Prostate gland (tissue), 2 donors: ENCODE data around the gene ANKRD13C. TPM values are rescaled to one million over a fixed set of nuclear protein-coding genes. Genes with fewer than 3 reads are reported as not detected.
"Not testable (repeated sequence)": the region's sequence is repeated elsewhere in the genome, so short reads cannot be mapped to it uniquely, and the experiment has no call there.

Experiments used
- DNase-seq: peaks from one replicate; pipeline ENCODE4 v3.0.0-alpha.2; 2019; ENCODE audit warnings: low spot score
- H3K27ac ChIP-seq, 2 donors: fragments of 200-600 bp; sonication (generic); 2 replicates each; pipeline ENCODE4 v1.5.1; 2017 to 2019
- H3K27me3 ChIP-seq: fragments of 200-600 bp; sonication (generic); replicated peaks from 2 replicates; pipeline ENCODE4 v1.5.1; 2019; ENCODE audit not compliant: insufficient read depth
- H3K36me3 ChIP-seq, 2 donors: fragments of 200-600 bp; sonication (generic); 1 replicate in 1 of 2; 2 replicates in 1 of 2; pipeline versions ENCODE4 v1.5.1 to v1.8.1; 2017 to 2019
- H3K4me1 ChIP-seq: fragments of 200-600 bp; sonication (generic); replicated peaks from 2 replicates; pipeline ENCODE4 v1.5.1; 2019
- H3K4me3 ChIP-seq, 2 donors: fragments of 200-600 bp; sonication (generic); 2 replicates each; pipeline ENCODE4 v1.5.1; 2017 to 2019
- H3K9me3 ChIP-seq: fragments of 200-600 bp; sonication (generic); 2 replicates; pipeline ENCODE4 v1.5.1; 2017
- CTCF ChIP-seq, 4 experiments: fragments of 200-600 bp in 2 of 4; fragments of 450-650 bp in 2 of 4; sonication (generic) in 2 of 4; IDR thresholded peaks; 1 replicate in 3 of 4; 2 replicates in 1 of 4; pipeline ENCODE4 v1.5.1; 2016 to 2019; ENCODE audit warnings: antibody characterized with exemption in 4 of 4, mild to moderate bottlenecking in 2 of 4, moderate library complexity in 2 of 4
- POLR2A ChIP-seq: fragments of 450-650 bp; IDR thresholded peaks from one replicate; pipeline ENCODE4 v1.6.1; 2016; ENCODE audit warnings: antibody characterized with exemption, mild to moderate bottlenecking
- POLR2AphosphoS5 ChIP-seq: sonication (generic); formaldehyde crosslinking; IDR thresholded peaks from one replicate; pipeline ENCODE4 v1.6.1; 2017; ENCODE audit warnings: antibody characterized with exemption
- WGBS: methylation state at CpG from one replicate; pipeline ENCODE4 v1.1.5; 2018; 5-methylcytosine and 5-hydroxymethylcytosine counted together
- intact Hi-C: fragments of 100-400 bp; cut with DNase I; formaldehyde crosslinking; loops from one replicate; pipeline ENCODE4 v1.14.2; 2022
- total RNA-seq, 2 donors: library from RNA; depleted of rRNA; stranded (reverse); fragments of >200 nt; gene quantifications; one replicate each; pipeline ENCODE4 v1.1.0, GENCODE V29; 2016

ANKRD13C gene
- total RNA-seq, 2 donors from 2014 or later, result 21.7 to 26.2 TPM

GRCh38 chr1:70385477-70385876, 31.0 kb upstream of the ANKRD13C start:
- 86% methylated on average over 6 of the region's 6 CpGs for WGBS

DNA sequence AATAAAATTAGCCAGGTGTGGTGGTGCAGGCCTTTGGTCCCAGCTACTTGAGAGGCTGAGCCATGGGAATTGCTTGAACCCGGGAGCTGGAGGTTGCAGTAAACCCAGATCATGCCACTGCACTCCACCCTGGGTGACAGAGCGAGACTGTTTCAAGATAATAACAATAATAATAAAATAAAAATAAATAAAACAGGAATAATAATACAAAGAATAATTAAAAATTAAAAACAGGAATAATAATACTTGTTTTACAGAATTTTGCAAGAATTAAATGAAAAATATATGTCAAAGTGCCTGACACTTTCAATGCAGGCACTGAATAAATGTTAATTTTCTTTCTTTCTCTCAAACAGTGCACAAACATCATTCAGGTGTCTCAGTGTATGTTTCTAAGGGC, 30.0 kb upstream of the ANKRD13C start:
- H3K4me3 ChIP-seq, result no peak overlapping the region
- no peak for TF ChIP-seq POLR2A
- no peak for TF ChIP-seq POLR2AphosphoS5
- TF ChIP-seq CTCF (IDR thresholded peaks at IDR 0.05), result no peak
- H3K27ac ChIP-seq, result no peak overlapping the region
- no peaks in the 10 kb centered on the region for H3K27me3 ChIP-seq
- H3K36me3 ChIP-seq, result no peaks in the 10 kb centered on the region
- no peaks in the 10 kb centered on the region for H3K4me1 ChIP-seq
- intact Hi-C loops, result no loop called here
- no peak for DNase-seq
- 94% methylated on average over 2 of the region's 2 CpGs for WGBS
- no peaks in the 10 kb centered on the region for H3K9me3 ChIP-seq

More at GRCh38 chr1:70385477-70385876, 31.0 kb upstream of the ANKRD13C start:
- TF ChIP-seq POLR2A, result no peak
- no peak for TF ChIP-seq POLR2AphosphoS5
- TF ChIP-seq CTCF (IDR thresholded peaks at IDR 0.05), result no peak
- intact Hi-C loops, result no loop called here
- DNase-seq, result no peak
- Histone ChIP-seq H3K4me3 (no peak overlapping the region), H3K27ac (no peak overlapping the region), H3K36me3 (no peaks in the 10 kb centered on the region), H3K9me3 (no peaks in the 10 kb centered on the region), H3K4me1 (no peaks in the 10 kb centered on the region), H3K27me3 (no peaks in the 10 kb centered on the region)

GRCh38 chr1:70383483-70383882, 29.0 kb upstream of the ANKRD13C start:
- Histone ChIP-seq H3K36me3 (no peaks in the 10 kb centered on the region), H3K27me3 (no peaks in the 10 kb centered on the region), H3K27ac (no peak overlapping the region), H3K9me3 (no peaks in the 10 kb centered on the region), H3K4me3 (no peak overlapping the region), H3K4me1 (no peaks in the 10 kb centered on the region)
- 52% methylated on average over 3 of the region's 3 CpGs for WGBS
- no peak for TF ChIP-seq CTCF (IDR thresholded peaks at IDR 0.05)
- no peak for TF ChIP-seq POLR2A
- TF ChIP-seq POLR2AphosphoS5, result no peak
- intact Hi-C loops, result no loop called here
- DNase-seq, result no peak

DNA sequence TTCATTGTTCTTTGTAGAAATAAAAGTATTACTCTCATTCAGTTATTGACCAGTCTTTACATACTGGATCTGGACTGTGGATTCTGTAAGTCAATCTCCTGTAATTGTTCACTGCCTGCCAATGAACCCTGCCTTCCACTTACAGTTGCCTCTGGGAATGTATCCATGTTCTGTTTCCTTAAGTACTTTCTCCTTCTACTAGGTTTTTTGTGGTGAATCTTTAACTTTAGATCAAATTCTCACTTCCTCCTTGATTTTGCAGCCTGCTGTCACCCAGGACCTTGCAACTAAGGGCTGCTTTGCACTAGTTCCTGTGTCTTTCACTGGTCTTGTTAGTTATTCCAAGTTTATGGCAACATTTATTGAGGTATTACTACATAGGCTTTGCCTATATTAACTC, 28.2 kb upstream of the ANKRD13C start:
- intact Hi-C loops, result no loop called here
- TF ChIP-seq POLR2AphosphoS5, result no peak

DNA sequence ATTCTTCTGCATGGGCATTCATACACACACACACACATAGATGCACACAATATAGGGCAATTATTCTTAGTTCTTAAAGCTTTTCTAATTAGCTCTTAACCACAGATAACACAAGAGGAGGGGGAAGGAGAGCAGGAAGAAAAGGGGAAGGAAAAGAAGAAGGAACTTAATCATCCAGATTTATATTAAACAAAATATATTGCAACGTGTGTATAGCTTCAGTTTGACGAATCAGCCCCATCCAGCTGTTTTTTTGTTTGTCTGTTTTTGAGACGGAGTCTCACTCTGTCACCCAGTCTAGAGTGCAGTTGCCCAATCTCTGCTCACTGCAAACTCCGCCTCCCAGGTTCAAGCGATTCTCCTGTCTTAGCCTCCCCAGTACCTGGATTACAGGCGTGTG, 21.7 kb upstream of the ANKRD13C start:
- no peak for DNase-seq
- H3K27ac ChIP-seq, result no peak overlapping the region
- WGBS, result 80% methylated on average over 6 of the region's 6 CpGs
- no peak for TF ChIP-seq CTCF (IDR thresholded peaks at IDR 0.05)
- no peak for TF ChIP-seq POLR2AphosphoS5
- no peak for TF ChIP-seq POLR2A
- no peaks in the 10 kb centered on the region for H3K27me3 ChIP-seq
- H3K9me3 ChIP-seq, result no peaks in the 10 kb centered on the region
- no peaks in the 10 kb centered on the region for H3K4me1 ChIP-seq
- intact Hi-C loops, result no loop called here
- no peaks in the 10 kb centered on the region for H3K36me3 ChIP-seq
- H3K4me3 ChIP-seq, result no peak overlapping the region

More for the DNA sequence above, 28.2 kb upstream of the ANKRD13C start:
- no peak for DNase-seq
- H3K27ac ChIP-seq, result no peak overlapping the region
- H3K36me3 ChIP-seq, result no peaks in the 10 kb centered on the region
- H3K4me3 ChIP-seq, result no peak overlapping the region
- no peaks in the 10 kb centered on the region for H3K27me3 ChIP-seq
- H3K9me3 ChIP-seq, result no peaks in the 10 kb centered on the region
- H3K4me1 ChIP-seq, result no peaks in the 10 kb centered on the region

GRCh38 chr1:70373580-70373979, 19.1 kb upstream of the ANKRD13C start:
- H3K4me1 ChIP-seq, intact Hi-C loops, H3K9me3 ChIP-seq, H3K36me3 ChIP-seq, H3K4me3 ChIP-seq, H3K27ac ChIP-seq, DNase-seq, H3K27me3 ChIP-seq: not testable (repeated sequence)
- WGBS, result 79% methylated on average over 2 of the region's 2 CpGs
